ENCODE measurements around the gene YWHAQ.

The YWHAQ gene

GRCh38 chr2:9654452-9655100 lies 23.8 kb upstream of the YWHAQ start:
- no peak for DNase-seq

- DNase-seq, result no peak
Observed at GRCh38 chr2:9653485-9654271, 22.9 kb upstream of the YWHAQ start.

GRCh38 chr2:9652898-9653479 lies 22.2 kb upstream of the YWHAQ start:
- no peak for DNase-seq

GRCh38 chr2:9652267-9652666 lies 21.5 kb upstream of the YWHAQ start:
- DNase-seq, result no peak

GRCh38 chr2:9650119-9650821 lies 19.5 kb upstream of the YWHAQ start:
- no peak for DNase-seq

GRCh38 chr2:9649261-9649660 lies 18.5 kb upstream of the YWHAQ start:
- no peak for DNase-seq

- no peak for DNase-seq
Observed at GRCh38 chr2:9648821-9649220, 18.0 kb upstream of the YWHAQ start.

GRCh38 chr2:9647884-9648283 lies 17.1 kb upstream of the YWHAQ start:
- no peak for DNase-seq

GRCh38 chr2:9646196-9647030 lies 15.6 kb upstream of the YWHAQ start:
- DNase-seq, result no peak

GRCh38 chr2:9644603-9645002 lies 13.8 kb upstream of the YWHAQ start:
- no peak for DNase-seq

GRCh38 chr2:9644021-9644420 lies 13.2 kb upstream of the YWHAQ start:
- no peak for DNase-seq

GRCh38 chr2:9641641-9642040 lies 10.8 kb upstream of the YWHAQ start:
- DNase-seq, result no peak

- DNase-seq, result no peak
Observed at GRCh38 chr2:9640403-9641104, 9.8 kb upstream of the YWHAQ start.

- no peak for DNase-seq
Observed at GRCh38 chr2:9639740-9640343, 9.0 kb upstream of the YWHAQ start.

- no peak for DNase-seq
Observed at GRCh38 chr2:9639000-9639602, 8.3 kb upstream of the YWHAQ start.

- DNase-seq, result no peak
Observed at GRCh38 chr2:9638532-9638931, 7.7 kb upstream of the YWHAQ start.

GRCh38 chr2:9637330-9637729 lies 6.5 kb upstream of the YWHAQ start:
- DNase-seq, result no peak

GRCh38 chr2:9634133-9634532 lies 3.3 kb upstream of the YWHAQ start:
- DNase-seq, result no peak

- DNase-seq, result no peak
Observed at GRCh38 chr2:9631878-9632700, 1.3 kb upstream of the YWHAQ start.

- DNase-seq, result no peak
Observed at GRCh38 chr2:9631553-9631819, 689 bp upstream of the YWHAQ start.
